Activated CD8-positive, alpha-beta memory T cell treated with anti-CD3 and anti-CD28 coated beads for 48 hours (primary cell): ENCODE data around the gene TTYH2.
"Not testable (repeated sequence)": the region's sequence is repeated elsewhere in the genome, so short reads cannot be mapped to it uniquely, and the experiment has no call there.

Experiments
- DNase-seq, 3 experiments: peaks; one replicate each; pipeline ENCODE4 v3.0.0-alpha.2; 2020; ENCODE audit warnings: low read depth in 2 of 3, low spot score in 2 of 3

TTYH2 gene

GRCh38 chr17:74259667-74260524 lies 46.5 kb downstream of the TTYH2 start:
- no peak for DNase-seq

- DNase-seq: no peak
Measured at GRCh38 chr17:74260525-74260850, 47.1 kb downstream of the TTYH2 start.

GRCh38 chr17:74262601-74263000 lies 49.2 kb downstream of the TTYH2 start:
- no peak for DNase-seq

GRCh38 chr17:74267054-74267453 lies 53.7 kb downstream of the TTYH2 start:
- DNase-seq: not testable (repeated sequence)

- DNase-seq: no peak
Measured at GRCh38 chr17:74267579-74267978, 54.2 kb downstream of the TTYH2 start.

GRCh38 chr17:74267987-74268499 lies 54.7 kb downstream of the TTYH2 start:
- no peak for DNase-seq

- DNase-seq: no peak
Measured at GRCh38 chr17:74268558-74268957, 55.2 kb downstream of the TTYH2 start.

- DNase-seq: no peak
Measured at GRCh38 chr17:74270333-74270732, 57.0 kb downstream of the TTYH2 start.

- no peak for DNase-seq
Measured at GRCh38 chr17:74271281-74271680, 57.9 kb downstream of the TTYH2 start.

GRCh38 chr17:74271901-74272561 lies 58.7 kb downstream of the TTYH2 start:
- DNase-seq: no peak

- DNase-seq: no peak
Measured at GRCh38 chr17:74272731-74273201, 59.4 kb downstream of the TTYH2 start.

GRCh38 chr17:74274060-74274708 lies 60.8 kb downstream of the TTYH2 start, which contains the start of gene DNAI2:
TSS of gene DNAI2 (plus strand) at chr17:74274234. CDS start at chr17:74281818, 7,584 bp downstream.
- DNase-seq: no peak

- no peak for DNase-seq
Measured at GRCh38 chr17:74274709-74275340, 61.5 kb downstream of the TTYH2 start.

- DNase-seq: no peak
Measured at GRCh38 chr17:74276051-74276476, 62.7 kb downstream of the TTYH2 start.

- no peak for DNase-seq
Measured at GRCh38 chr17:74276541-74277009, 63.2 kb downstream of the TTYH2 start.

GRCh38 chr17:74277935-74278334 lies 64.6 kb downstream of the TTYH2 start:
- DNase-seq: no peak

- not testable (repeated sequence) for DNase-seq
Measured at GRCh38 chr17:74279617-74280016, 66.2 kb downstream of the TTYH2 start.

GRCh38 chr17:74280093-74280513 lies 66.7 kb downstream of the TTYH2 start:
- DNase-seq: no peak

- no peak for DNase-seq
Measured at GRCh38 chr17:74281799-74282198, 68.4 kb downstream of the TTYH2 start.

- not testable (repeated sequence) for DNase-seq
Measured at GRCh38 chr17:74282274-74282586, 68.9 kb downstream of the TTYH2 start.
